ENCODE results near the gene EPHA2. TPM values are rescaled to one million over a fixed set of nuclear protein-coding genes. Genes with fewer than 3 reads are reported as not detected.

The EPHA2 gene
- total RNA-seq, 1 donor from 2014 or later: 44.8 TPM

GRCh38 chr1:16150508-16150907 lies 5.4 kb downstream of the EPHA2 start:
- Histone ChIP-seq H3K9me3 (no peaks in the 10 kb centered on the region), H3K36me3 (peaks cover 34% of the 10 kb centered on the region), H3K4me3 (no peak overlapping the region), H3K27me3 (no peaks in the 10 kb centered on the region), H3K4me1 (peaks cover 62% of the 10 kb centered on the region), H3K27ac (peak overlapping the region; percentile 17)
- intact Hi-C loops (cut with DNase I): no loop called here
- ATAC-seq: no peak
- no peak for DNase-seq
- TF ChIP-seq, protein P1, sequence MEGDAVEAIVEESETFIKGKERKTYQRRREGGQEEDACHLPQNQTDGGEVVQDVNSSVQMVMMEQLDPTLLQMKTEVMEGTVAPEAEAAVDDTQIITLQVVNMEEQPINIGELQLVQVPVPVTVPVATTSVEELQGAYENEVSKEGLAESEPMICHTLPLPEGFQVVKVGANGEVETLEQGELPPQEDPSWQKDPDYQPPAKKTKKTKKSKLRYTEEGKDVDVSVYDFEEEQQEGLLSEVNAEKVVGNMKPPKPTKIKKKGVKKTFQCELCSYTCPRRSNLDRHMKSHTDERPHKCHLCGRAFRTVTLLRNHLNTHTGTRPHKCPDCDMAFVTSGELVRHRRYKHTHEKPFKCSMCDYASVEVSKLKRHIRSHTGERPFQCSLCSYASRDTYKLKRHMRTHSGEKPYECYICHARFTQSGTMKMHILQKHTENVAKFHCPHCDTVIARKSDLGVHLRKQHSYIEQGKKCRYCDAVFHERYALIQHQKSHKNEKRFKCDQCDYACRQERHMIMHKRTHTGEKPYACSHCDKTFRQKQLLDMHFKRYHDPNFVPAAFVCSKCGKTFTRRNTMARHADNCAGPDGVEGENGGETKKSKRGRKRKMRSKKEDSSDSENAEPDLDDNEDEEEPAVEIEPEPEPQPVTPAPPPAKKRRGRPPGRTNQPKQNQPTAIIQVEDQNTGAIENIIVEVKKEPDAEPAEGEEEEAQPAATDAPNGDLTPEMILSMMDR (IDR thresholded peaks at IDR 0.05): no peak

- intact Hi-C loops (cut with DNase I): no loop called here
- H3K27ac ChIP-seq: no peak overlapping the region
These were observed 6.0 kb downstream of the EPHA2 start for GRCh38 chr1:16149702-16150488.

GRCh38 chr1:16149146-16149545 lies 6.7 kb downstream of the EPHA2 start:
- H3K27ac ChIP-seq: no peak overlapping the region
- no peaks in the 10 kb centered on the region for H3K27me3 ChIP-seq
- no peak overlapping the region for H3K4me3 ChIP-seq
- ATAC-seq: no peak
- peaks cover 73% of the 10 kb centered on the region for H3K4me1 ChIP-seq
- intact Hi-C loops (cut with DNase I): no loop called here
- TF ChIP-seq, protein P1 (IDR thresholded peaks at IDR 0.05): no peak
- no peak for DNase-seq
- H3K9me3 ChIP-seq: no peaks in the 10 kb centered on the region
- H3K36me3 ChIP-seq: peaks cover 34% of the 10 kb centered on the region

More at GRCh38 chr1:16149702-16150488, 6.0 kb downstream of the EPHA2 start:
- DNase-seq (no peak), ATAC-seq (no peak)
- Histone ChIP-seq H3K36me3 (peaks cover 34% of the 10 kb centered on the region), H3K4me3 (no peak overlapping the region), H3K4me1 (peaks cover 68% of the 10 kb centered on the region), H3K9me3 (no peaks in the 10 kb centered on the region), H3K27me3 (no peaks in the 10 kb centered on the region)
- TF ChIP-seq, protein P1 (IDR thresholded peaks at IDR 0.05): no peak

GRCh38 chr1:16148329-16149092 lies 7.4 kb downstream of the EPHA2 start:
- H3K4me3 ChIP-seq: no peak overlapping the region
- TF ChIP-seq, protein P1 (IDR thresholded peaks at IDR 0.05): no peak
- intact Hi-C loops (cut with DNase I): no loop called here

GRCh38 chr1:16147156-16147926 lies 8.5 kb downstream of the EPHA2 start:
- TF ChIP-seq, protein P1 (IDR thresholded peaks at IDR 0.05): no peak
- intact Hi-C loops (cut with DNase I): no loop called here
- no peak for ATAC-seq
- Histone ChIP-seq H3K27me3 (no peaks in the 10 kb centered on the region), H3K27ac (no peak overlapping the region), H3K9me3 (no peaks in the 10 kb centered on the region), H3K36me3 (peaks cover 34% of the 10 kb centered on the region), H3K4me3 (no peak overlapping the region), H3K4me1 (peaks cover 66% of the 10 kb centered on the region)
- DNase-seq: no peak

More at GRCh38 chr1:16148329-16149092, 7.4 kb downstream of the EPHA2 start:
- Histone ChIP-seq H3K36me3 (peaks cover 34% of the 10 kb centered on the region), H3K9me3 (no peaks in the 10 kb centered on the region), H3K27me3 (no peaks in the 10 kb centered on the region), H3K27ac (no peak overlapping the region), H3K4me1 (peaks cover 72% of the 10 kb centered on the region)
- ATAC-seq (no peak), DNase-seq (no peak)
